ENCODE results near the gene NME8.

The NME8 gene

GRCh38 chr7:37942934-37943610 is 94.7 kb downstream of the NME8 start:
- DNase-seq (ENCODE audit: low read depth, low spot score): no peak
- no peak overlapping the region for H3K27ac ChIP-seq
- TF ChIP-seq EZH2 (IDR thresholded peaks at IDR 0.05) (no peak), FOXP2 (optimal IDR thresholded peaks at IDR 0.05; ENCODE audit: control extremely low read depth, extremely low read length, insufficient read depth) (no peak), POLR2AphosphoS5 (IDR thresholded peaks at IDR 0.05; ENCODE audit: borderline replicate concordance, low read depth, low read length) (no peak)

GRCh38 chr7:37943905-37944736 is 95.7 kb downstream of the NME8 start:
- Histone ChIP-seq H3K4me3 (no peak overlapping the region), H3K9ac (ENCODE audit: insufficient read length) (no peak overlapping the region), H3K27ac (no peak overlapping the region), H3K36me3 (ENCODE audit: insufficient read depth, low read length) (peaks cover 3% of the 10 kb centered on the region; the same call in 1 of the 2 replicates), H3K9me3 (ENCODE audit: low read depth, low read length) (no peaks in the 10 kb centered on the region)
- DNase-seq (ENCODE audit: low read depth, low spot score): no peak
- TF ChIP-seq EZH2 (IDR thresholded peaks at IDR 0.05) (no peak), FOXP2 (optimal IDR thresholded peaks at IDR 0.05; ENCODE audit: control extremely low read depth, extremely low read length, insufficient read depth) (no peak), POLR2AphosphoS5 (IDR thresholded peaks at IDR 0.05; ENCODE audit: borderline replicate concordance, low read depth, low read length) (no peak)

More at GRCh38 chr7:37942934-37943610, 94.7 kb downstream of the NME8 start:
- H3K36me3 ChIP-seq (ENCODE audit: insufficient read depth, low read length): no peaks in the 10 kb centered on the region
- H3K9me3 ChIP-seq (ENCODE audit: low read depth, low read length): no peaks in the 10 kb centered on the region
- no peak overlapping the region for H3K9ac ChIP-seq (ENCODE audit: insufficient read length)
- no peak overlapping the region for H3K4me3 ChIP-seq

- no peak for TF ChIP-seq EZH2 (IDR thresholded peaks at IDR 0.05)
- TF ChIP-seq POLR2AphosphoS5 (IDR thresholded peaks at IDR 0.05; ENCODE audit: borderline replicate concordance, low read depth, low read length): no peak
- TF ChIP-seq FOXP2 (optimal IDR thresholded peaks at IDR 0.05; ENCODE audit: control extremely low read depth, extremely low read length, insufficient read depth): no peak
- no peaks in the 10 kb centered on the region for H3K9me3 ChIP-seq (ENCODE audit: low read depth, low read length)
- H3K27ac ChIP-seq: no peak overlapping the region
- H3K4me3 ChIP-seq: no peak overlapping the region
- no peak overlapping the region for H3K9ac ChIP-seq (ENCODE audit: insufficient read length)
- peaks cover 8% of the 10 kb centered on the region for H3K36me3 ChIP-seq (ENCODE audit: insufficient read depth, low read length)
- no peak for DNase-seq (ENCODE audit: low read depth, low spot score)
Measured at GRCh38 chr7:37944737-37945054, 96.3 kb downstream of the NME8 start.

GRCh38 chr7:37945336-37945735 is 96.9 kb downstream of the NME8 start:
- Histone ChIP-seq H3K4me3 (no peak overlapping the region), H3K36me3 (ENCODE audit: insufficient read depth, low read length) (peaks cover 14% of the 10 kb centered on the region), H3K9me3 (ENCODE audit: low read depth, low read length) (no peaks in the 10 kb centered on the region), H3K9ac (ENCODE audit: insufficient read length) (no peak overlapping the region), H3K27ac (no peak overlapping the region)
- TF ChIP-seq POLR2AphosphoS5 (IDR thresholded peaks at IDR 0.05; ENCODE audit: borderline replicate concordance, low read depth, low read length): no peak
- TF ChIP-seq EZH2 (IDR thresholded peaks at IDR 0.05): no peak
- no peak for TF ChIP-seq FOXP2 (optimal IDR thresholded peaks at IDR 0.05; ENCODE audit: control extremely low read depth, extremely low read length, insufficient read depth)
- DNase-seq (ENCODE audit: low read depth, low spot score): no peak

- TF ChIP-seq EZH2 (IDR thresholded peaks at IDR 0.05): no peak
- no peak for TF ChIP-seq FOXP2 (optimal IDR thresholded peaks at IDR 0.05; ENCODE audit: control extremely low read depth, extremely low read length, insufficient read depth)
- no peak for TF ChIP-seq POLR2AphosphoS5 (IDR thresholded peaks at IDR 0.05; ENCODE audit: borderline replicate concordance, low read depth, low read length)
- Histone ChIP-seq H3K27ac (no peak overlapping the region), H3K9ac (ENCODE audit: insufficient read length) (no peak overlapping the region), H3K4me3 (no peak overlapping the region), H3K36me3 (ENCODE audit: insufficient read depth, low read length) (peaks cover 23% of the 10 kb centered on the region), H3K9me3 (ENCODE audit: low read depth, low read length) (no peaks in the 10 kb centered on the region)
- no peak for DNase-seq (ENCODE audit: low read depth, low spot score)
Measured at GRCh38 chr7:37947138-37947940, 98.9 kb downstream of the NME8 start.

GRCh38 chr7:37947941-37948210 is 99.5 kb downstream of the NME8 start:
- DNase-seq (ENCODE audit: low read depth, low spot score): no peak
- no peaks in the 10 kb centered on the region for H3K9me3 ChIP-seq (ENCODE audit: low read depth, low read length)
- H3K4me3 ChIP-seq: no peak overlapping the region
- no peak overlapping the region for H3K9ac ChIP-seq (ENCODE audit: insufficient read length)
- H3K36me3 ChIP-seq (ENCODE audit: insufficient read depth, low read length): peaks cover 23% of the 10 kb centered on the region
- TF ChIP-seq EZH2 (IDR thresholded peaks at IDR 0.05) (no peak), FOXP2 (optimal IDR thresholded peaks at IDR 0.05; ENCODE audit: control extremely low read depth, extremely low read length, insufficient read depth) (no peak), POLR2AphosphoS5 (IDR thresholded peaks at IDR 0.05; ENCODE audit: borderline replicate concordance, low read depth, low read length) (no peak)
- H3K27ac ChIP-seq: no peak overlapping the region

All from SK-N-MC (cell line).